HG03469 (cell line): Measurements from ENCODE around the gene OR2A25.

Experiments
- ATAC-seq: cut with Tn5 transposase; IDR thresholded peaks from one replicate; pipeline ENCODE4 v1.9.1; 2021; ENCODE audit warnings: mild to moderate bottlenecking, moderate library complexity, moderate number of reproducible peaks; ENCODE audit not compliant: unreplicated experiment

Gene OR2A25

GRCh38 chr7:144069953-144070352 lies 342 bp downstream of the OR2A25 start:
- no peak for ATAC-seq

- ATAC-seq, result no peak
Observed at GRCh38 chr7:144074374-144074773, 4.8 kb downstream of the OR2A25 start.

DNA sequence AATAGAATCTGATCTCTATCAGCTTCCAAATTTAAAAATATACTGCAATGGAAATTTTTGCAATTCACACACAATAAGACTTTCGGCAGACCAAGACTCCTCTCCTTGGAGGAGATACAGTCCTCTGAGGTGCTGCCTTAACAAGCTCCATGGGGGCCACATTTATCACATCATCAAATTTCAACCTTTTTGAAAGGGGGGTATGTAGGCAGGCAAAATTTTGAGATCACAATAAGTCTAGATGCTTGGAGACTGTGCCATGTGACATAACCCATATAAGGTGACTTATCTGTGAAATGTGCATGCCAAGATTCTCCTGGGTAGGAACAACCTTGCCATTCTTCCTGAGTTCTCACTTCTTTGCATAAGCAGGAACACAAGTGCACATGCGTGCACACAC lies 16.4 kb downstream of the OR2A25 start, which contains the start of gene OR2A12:
OR2A12 (plus strand) TSS at position 301 of the 400 bp plus-strand sequence. CDS start 8,830 bp downstream, outside the sequence.
- ATAC-seq, result no peak

- no peak for ATAC-seq
Observed at GRCh38 chr7:144086730-144087129, 17.1 kb downstream of the OR2A25 start.

GRCh38 chr7:144087230-144087629 lies 17.6 kb downstream of the OR2A25 start:
- no peak for ATAC-seq

- no peak for ATAC-seq
Observed at GRCh38 chr7:144090667-144091066, 21.1 kb downstream of the OR2A25 start.

DNA sequence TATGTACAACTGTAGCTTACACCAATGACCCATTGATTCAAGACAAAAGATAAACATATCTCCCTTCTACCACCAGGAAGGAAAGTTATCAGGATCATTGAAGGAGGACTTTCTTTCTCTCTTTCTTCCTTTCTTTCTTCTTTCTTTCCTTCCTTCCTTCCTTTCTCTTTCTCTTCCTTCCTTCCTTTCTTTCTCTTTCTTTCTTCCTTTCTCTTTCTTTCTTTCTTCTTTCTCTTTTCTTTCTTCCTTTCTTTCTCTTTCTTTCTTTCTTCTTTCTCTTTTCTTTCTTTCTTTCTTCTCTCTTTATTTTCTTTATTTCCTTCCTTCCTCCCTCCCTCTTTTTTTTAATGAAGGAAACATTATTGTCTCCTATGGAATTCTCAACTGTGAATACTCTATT lies 29.2 kb downstream of the OR2A25 start:
- no peak for ATAC-seq

DNA sequence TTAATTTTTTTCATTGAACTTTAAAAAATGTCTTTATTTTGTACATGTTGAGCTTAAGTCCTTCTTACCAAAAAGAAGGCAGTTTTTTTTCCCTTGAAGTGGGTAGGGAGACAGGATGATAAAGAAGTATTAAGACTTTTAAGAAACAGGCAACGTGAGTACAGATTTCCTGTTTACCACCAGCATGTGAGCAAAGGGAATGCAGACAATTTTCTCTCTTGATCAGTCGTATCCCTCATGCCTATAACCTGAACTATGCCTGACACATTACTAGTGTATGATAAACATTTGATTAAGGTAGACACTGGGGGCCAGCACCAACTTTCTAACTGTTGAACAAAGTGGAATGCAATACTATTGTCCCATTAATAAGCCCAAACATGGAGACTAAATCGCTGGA lies 31.0 kb downstream of the OR2A25 start:
- no peak for ATAC-seq

- ATAC-seq, result no peak
Observed at GRCh38 chr7:144102041-144102440, 32.4 kb downstream of the OR2A25 start.

DNA sequence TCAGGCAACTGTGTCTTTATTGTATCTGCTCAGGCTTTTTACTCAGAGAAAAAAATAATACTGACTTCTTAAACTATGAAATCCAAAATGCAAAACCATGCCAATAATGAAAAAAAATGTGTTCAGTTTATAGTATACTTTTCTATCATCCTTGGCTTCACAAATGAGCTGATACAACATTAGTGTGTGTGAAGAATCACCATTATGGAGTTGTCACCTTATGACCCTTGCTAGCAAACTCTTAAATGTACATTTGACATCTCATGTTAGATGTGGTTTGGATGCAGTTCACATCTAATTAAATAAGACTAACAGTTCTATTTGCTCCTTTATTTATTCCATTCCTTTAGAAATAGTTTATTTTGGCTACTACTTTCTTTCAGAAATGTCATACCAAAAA lies 35.6 kb downstream of the OR2A25 start:
- no peak for ATAC-seq

DNA sequence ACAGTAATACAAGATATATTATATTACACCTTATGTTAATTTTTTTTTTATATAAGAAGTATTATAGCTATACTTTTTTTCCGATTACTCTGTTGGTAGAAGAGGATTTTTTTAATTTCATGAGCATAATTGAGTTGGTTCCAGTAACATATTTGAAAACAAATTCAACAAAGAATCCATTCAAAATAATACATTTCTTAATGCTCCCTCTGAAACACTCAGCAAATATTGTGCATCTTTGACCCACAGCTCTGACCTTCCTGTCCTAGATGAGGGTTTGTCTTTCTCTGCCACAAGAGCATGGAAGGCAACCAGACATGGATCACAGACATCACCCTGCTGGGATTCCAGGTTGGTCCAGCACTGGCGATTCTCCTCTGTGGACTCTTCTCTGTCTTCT lies 39.7 kb downstream of the OR2A25 start, which contains the start of gene OR2A2:
OR2A2 (plus strand) TSS at position 301 of the 400 bp plus-strand sequence; CDS start at position 301, 0 bp downstream.
- no peak for ATAC-seq

GRCh38 chr7:144110272-144110671 lies 40.7 kb downstream of the OR2A25 start:
- ATAC-seq, result no peak

GRCh38 chr7:144113651-144114050 lies 44.0 kb downstream of the OR2A25 start:
- ATAC-seq, result no peak

GRCh38 chr7:144118341-144118740 lies 48.7 kb downstream of the OR2A25 start:
- no peak for ATAC-seq

DNA sequence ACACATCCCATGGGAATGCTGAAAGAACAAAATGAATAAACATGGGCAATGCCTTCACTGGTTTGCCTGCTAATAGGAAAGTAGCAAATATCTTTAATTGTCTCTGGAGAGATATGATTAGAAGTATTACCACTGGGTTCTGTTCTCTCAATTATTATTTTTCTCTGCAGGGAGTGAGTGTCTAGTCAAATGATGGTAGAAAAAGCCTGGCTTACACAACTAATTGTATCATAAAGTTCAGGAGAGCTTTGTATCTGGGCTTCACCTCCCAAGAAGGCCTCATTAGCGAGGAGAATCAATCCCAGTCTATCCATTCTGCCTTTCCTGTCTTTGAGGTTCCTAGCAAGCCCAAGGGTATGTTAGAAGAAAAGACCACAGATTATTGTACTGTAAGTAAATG lies 53.3 kb downstream of the OR2A25 start, which contains the start of gene OR2A14:
OR2A14 (plus strand) TSS at position 301 of the 400 bp plus-strand sequence. CDS start 5,937 bp downstream, outside the sequence.
- ATAC-seq, result no peak
